ENCODE measurements around the gene UHRF2. TPM values are rescaled to one million over a fixed set of nuclear protein-coding genes. Genes with fewer than 3 reads are reported as not detected.
"Not testable (repeated sequence)": the region's sequence is repeated elsewhere in the genome, so short reads cannot be mapped to it uniquely, and the experiment has no call there.

Gene UHRF2, protein sequence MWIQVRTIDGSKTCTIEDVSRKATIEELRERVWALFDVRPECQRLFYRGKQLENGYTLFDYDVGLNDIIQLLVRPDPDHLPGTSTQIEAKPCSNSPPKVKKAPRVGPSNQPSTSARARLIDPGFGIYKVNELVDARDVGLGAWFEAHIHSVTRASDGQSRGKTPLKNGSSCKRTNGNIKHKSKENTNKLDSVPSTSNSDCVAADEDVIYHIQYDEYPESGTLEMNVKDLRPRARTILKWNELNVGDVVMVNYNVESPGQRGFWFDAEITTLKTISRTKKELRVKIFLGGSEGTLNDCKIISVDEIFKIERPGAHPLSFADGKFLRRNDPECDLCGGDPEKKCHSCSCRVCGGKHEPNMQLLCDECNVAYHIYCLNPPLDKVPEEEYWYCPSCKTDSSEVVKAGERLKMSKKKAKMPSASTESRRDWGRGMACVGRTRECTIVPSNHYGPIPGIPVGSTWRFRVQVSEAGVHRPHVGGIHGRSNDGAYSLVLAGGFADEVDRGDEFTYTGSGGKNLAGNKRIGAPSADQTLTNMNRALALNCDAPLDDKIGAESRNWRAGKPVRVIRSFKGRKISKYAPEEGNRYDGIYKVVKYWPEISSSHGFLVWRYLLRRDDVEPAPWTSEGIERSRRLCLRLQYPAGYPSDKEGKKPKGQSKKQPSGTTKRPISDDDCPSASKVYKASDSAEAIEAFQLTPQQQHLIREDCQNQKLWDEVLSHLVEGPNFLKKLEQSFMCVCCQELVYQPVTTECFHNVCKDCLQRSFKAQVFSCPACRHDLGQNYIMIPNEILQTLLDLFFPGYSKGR
- 55.6 TPM for polyA plus RNA-seq (2012; ENCODE audit: insufficient read depth, insufficient read length)

DNA sequence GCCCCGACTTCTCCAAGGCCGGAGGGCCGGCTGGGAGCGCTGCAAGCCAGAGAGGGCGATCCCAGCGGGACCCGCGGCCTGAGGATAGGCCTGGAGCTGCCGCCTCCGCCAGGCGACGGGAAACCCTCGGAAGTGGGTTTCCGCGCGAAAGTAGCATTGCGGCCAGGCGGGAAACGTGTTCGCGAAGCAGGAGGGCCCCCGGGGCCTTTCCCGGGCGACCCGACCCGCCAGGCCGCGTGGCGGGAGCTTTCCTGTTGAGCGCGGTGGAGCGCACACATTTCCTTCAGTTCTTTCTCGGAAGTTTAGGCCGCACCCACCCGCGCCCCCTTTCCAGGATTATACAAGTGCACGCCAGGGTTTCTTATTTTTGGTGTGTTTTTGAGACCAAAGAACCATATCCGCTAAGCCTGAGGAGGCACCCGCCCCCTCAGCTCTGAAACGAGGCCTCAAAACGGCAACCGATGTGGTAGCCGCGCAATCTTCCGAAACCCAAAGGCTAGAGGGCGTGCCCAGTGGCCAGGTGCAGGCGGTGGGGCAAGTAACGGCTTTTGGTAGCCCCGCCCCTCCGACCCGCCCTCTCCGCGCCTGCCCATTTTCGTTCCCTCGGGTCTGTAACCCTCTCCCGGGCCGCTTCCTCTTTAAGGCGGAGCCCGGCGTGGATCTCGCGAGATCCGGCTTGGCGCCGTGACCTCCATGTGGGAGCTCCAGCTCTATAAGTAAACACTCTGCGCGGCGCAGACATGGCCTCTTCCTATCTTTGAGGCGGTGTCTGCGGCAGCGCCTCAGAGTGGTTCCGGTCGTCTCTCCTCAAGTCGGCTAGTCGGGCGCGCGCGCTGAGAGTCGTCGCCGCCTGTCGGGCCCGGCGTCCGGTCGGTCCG is at the start of gene UHRF2:
UHRF2 (plus strand) TSS at position 713 of the 878 bp plus-strand sequence. CDS start 292 bp downstream, outside the sequence.
- peak; percentile 98 for DNase-seq (ENCODE audit: low read depth, low spot score)
- H3K4me3 ChIP-seq (ENCODE audit: low read length) = peak within 1 kb of the TSS; percentile 74

DNA sequence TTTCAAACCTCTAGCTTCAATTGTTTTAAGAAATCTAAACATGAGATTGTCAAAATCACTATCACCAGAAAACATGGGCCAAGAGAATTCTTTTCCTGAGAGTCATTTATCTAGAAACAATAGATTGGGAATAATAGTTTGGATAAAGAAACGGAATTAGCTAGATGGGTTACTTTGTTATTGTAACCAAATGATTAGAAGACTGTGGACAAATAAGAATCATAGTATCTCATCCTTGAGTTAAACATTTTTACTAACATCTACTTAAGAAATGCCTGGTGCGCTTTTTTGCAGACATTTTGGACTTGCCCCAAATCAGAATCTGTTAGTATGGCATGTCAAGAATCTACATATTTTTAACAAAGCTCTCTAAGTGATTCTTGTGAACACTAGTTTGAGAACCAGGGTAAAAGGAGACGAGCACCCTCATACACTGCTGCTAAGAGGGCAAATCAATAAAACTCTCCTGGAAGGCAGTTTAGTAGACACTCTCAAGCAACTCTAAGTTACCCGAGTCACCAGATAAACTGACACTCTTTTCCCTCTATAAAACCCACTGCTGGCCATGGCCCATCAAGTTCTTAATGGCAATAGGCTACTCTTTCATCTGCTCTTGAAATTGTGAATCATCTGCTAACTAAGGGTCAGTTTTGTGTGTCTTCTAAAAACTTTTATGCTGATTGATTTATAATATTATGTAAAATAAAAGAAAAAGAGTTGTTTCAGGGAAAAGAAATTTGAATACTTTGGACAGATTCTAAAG is 45.7 kb upstream of the UHRF2 start:
- no peak overlapping the region for H3K4me3 ChIP-seq (ENCODE audit: low read length)
- no peak for DNase-seq (ENCODE audit: low read depth, low spot score)

DNA sequence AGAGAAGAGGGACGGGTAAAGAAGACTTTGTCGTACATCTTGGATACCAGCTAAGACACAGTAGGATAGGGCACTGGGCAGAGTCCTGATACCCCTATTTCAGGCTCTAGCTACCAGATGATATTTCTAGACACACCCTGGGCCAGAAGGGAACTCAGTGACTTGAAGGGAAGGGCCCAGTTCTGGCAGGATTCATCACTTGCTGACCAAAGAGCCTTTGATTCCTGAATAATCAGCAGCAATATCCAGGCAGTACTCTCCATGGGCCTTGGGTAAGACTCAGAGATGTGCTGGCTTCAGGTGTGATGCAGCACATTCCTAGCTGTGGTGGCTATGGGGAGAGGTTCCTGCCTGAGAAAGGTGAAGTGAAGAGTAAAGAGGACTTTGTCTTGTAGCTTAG is 44.2 kb upstream of the UHRF2 start:
- H3K4me3 ChIP-seq (ENCODE audit: low read length) = no peak overlapping the region
- DNase-seq (ENCODE audit: low read depth, low spot score) = no peak

DNA sequence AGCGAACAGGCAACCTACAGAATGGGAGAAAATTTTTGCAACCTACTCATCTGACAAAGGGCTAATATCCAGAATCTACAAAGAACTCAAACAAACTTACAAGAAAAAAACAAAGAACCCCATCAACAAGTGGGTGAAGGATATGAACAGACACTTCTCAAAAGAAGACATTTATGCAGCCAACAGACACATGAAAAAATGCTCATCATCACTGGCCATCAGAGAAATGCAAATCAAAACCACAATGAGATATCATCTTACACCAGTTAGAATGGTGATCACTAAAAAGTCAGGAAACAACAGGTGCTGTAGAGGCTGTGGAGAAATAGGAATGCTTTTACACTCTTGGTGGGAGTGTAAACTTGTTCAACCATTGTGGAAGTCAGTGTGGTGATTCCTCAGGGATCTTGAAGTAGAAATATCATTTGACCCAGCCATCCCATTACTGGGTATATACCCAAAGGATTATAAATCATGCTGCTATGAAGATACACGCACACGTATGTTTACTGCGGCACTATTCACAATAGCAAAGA is 31.5 kb upstream of the UHRF2 start:
- not testable (repeated sequence) for DNase-seq (ENCODE audit: low read depth, low spot score); H3K4me3 ChIP-seq (ENCODE audit: low read length)

DNA sequence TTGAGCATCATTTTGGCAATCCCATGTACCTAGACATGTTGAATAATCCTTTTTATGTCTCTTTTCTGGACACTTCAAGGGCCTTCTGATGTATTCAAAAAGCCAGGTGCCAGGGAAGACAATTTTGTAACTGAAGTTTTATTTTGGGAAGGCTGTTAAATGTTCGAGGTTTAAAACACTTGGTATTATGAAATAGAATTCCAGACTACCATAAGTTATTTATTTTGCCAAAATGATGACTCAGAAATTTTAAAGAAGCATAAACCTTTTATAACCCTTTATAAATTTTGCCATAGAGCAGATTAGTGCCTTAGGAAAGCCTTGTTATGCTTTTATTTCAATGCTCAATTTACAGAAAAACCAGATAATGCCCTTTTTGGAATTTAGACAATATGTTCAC is 30.3 kb upstream of the UHRF2 start:
- no peak for DNase-seq (ENCODE audit: low read depth, low spot score)
- H3K4me3 ChIP-seq (ENCODE audit: low read length) = no peak overlapping the region

DNA sequence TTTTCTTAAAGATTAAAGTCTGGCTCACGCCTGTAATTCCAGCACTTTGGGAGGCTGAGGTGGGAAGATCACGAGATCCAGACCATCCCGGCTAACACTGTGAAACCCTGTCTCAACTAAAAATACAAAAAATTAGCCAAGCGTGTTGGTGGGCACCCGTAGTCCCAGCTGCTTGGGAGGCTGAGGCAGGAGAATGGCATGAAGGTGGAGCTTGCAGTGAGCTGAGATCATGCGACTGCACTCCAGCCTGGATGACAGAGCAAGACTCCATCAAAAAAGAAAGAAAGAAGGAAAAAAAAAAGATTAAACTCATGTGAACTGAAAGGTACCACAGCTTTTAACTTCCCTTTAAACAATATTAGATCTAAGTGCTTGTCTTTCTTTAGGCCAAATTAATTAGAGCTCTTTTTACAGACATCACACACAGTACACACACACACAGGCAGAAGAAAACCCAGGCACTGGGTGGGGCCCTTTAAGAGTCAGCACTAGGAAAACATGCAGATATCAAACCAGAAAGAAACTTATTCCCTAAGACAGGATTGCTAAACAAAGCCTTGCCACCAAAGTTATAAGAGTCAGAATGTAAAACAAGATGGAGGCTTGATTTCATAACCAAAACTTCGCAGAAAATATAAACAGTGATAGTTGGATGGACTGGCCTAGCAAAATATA is 29.3 kb upstream of the UHRF2 start:
- DNase-seq (ENCODE audit: low read depth, low spot score) = no peak
- no peak overlapping the region for H3K4me3 ChIP-seq (ENCODE audit: low read length)

DNA sequence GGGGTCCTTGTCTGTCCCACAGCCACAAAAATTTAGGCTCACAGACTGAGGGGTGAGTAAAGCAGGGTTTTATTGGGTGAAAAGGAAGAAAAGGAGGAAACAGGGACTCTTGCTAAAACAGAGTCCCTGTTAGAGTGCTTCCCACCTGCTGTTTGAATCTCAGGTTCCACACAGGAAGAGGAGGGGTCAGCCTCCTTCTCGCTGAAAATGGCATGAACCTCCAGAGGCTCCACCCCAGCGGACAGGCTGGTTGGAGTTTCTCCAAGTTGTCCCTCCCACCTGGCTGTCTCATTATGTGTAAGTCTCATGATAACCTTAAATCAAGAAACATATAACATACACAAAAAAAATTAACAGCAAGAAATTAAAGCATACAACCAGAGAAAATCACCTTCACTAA is 28.3 kb upstream of the UHRF2 start:
- no peak overlapping the region for H3K4me3 ChIP-seq (ENCODE audit: low read length)
- DNase-seq (ENCODE audit: low read depth, low spot score) = no peak

DNA sequence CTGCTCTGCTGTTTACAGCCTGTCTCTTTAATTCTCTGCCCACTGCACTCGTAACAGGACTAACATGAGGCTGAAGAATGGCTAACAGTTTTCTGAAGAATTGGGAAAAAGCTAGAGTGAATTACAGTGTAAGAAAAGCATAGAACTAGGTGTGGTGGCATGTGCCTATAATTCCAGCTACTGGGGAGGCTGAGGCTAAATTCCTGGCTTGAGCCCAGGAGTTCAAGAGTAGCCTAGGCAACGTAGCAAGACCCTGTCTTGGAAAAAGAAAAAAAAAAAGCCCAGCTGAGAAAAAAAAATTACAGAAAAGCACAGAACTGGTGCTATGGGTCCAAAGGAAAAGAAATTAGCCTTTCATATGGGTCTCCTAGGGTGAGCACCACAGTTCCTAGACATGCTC is 13.9 kb upstream of the UHRF2 start:
- H3K4me3 ChIP-seq (ENCODE audit: low read length) = no peak overlapping the region
- DNase-seq (ENCODE audit: low read depth, low spot score) = no peak

DNA sequence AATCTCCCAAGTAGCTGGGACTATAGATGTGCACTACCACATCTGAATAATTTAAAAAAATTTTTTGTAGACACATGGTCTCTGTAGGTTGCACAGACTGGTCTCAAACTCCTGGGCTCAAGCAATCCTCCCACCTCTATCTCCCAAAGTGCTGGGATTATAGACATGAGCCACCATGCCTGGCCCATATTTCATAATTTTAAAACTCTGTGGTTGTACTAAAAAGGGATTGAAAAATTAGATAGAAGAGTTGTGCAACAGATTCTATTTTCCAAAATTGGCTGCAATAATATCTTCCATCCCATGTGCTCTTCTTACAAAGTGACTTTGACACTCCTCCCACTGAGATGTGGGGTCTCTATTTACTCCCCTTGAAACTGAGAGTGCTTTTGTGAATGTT is 7.6 kb upstream of the UHRF2 start:
- DNase-seq (ENCODE audit: low read depth, low spot score) = no peak
- no peak overlapping the region for H3K4me3 ChIP-seq (ENCODE audit: low read length)

DNA sequence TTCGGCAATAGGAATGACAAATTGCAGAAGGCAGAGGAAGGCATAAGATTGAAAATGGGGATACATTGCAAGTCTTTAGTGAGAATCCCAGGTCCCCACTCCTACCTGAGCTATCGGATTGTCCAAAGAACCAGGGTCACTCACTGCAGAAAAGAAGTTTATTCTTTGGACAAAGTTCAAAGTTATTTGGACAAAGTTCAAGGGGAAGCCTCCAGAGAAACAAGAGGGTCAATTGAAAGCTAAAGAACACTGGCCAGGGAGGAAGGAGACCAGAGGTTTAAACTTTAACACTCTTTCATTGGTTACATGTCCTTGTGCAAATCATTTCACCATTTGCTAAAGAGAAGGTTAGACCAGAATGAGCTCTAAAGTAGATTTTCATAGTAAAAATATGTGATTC is 5.2 kb upstream of the UHRF2 start:
- no peak for DNase-seq (ENCODE audit: low read depth, low spot score)
- no peak overlapping the region for H3K4me3 ChIP-seq (ENCODE audit: low read length)

DNA sequence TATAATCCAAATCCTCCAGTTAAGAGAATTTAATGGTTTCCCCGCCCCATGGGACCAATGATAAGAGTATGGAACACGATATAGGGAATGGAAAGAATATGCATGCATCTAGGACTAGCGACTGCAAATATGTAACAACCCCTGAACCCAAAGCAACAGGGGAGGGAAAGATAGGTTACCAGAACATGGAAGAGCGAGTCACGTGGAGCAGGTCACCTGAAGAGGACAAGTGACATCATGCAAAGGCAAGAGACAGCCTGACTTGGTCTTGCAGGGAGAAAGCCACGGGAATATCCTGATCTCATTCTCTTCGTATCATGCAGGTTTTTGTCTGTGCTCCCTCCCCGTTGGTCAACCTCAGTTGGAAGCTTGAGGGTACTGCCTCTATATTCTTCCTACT is 4.7 kb upstream of the UHRF2 start:
- no peak for DNase-seq (ENCODE audit: low read depth, low spot score)
- no peak overlapping the region for H3K4me3 ChIP-seq (ENCODE audit: low read length)

DNA sequence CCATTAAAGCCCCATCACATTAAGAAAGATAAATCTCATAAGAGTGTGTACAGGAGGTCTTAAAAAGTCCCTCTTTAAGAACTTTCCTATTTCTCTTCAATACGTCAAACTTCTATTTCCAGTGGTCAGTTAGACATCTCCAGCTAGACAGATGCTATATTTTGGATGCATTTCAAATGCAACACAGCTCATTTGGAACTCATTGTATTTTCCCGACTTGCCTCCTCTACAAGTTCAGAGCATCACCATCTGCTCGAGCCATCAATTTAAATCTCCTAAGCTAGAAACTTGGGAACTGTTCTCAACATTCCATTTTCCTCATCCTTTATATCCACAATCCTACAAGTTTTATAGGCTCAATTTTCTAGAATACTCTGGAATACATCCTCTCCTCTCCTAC is 3.2 kb upstream of the UHRF2 start:
- H3K4me3 ChIP-seq (ENCODE audit: low read length) = no peak overlapping the region
- DNase-seq (ENCODE audit: low read depth, low spot score) = no peak

DNA sequence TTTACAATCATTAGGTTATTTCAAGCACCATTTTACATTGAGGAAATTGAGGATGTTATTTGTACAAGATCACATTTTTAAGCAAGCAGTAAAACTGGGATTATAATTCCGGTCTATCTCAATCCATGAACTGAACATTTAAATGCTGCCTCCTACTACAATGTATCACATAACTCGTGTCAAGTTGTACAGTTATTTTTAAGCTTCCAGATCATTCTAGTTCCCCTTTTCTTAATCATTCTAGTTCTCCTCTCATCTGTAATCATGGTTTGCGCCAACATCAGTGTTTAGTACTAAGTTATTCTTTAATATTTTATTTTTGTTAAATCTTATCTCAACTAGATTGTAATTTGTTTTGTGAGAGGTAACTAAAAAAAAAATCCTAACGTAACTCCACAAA is 2.4 kb upstream of the UHRF2 start:
- H3K4me3 ChIP-seq (ENCODE audit: low read length) = no peak overlapping the region
- no peak for DNase-seq (ENCODE audit: low read depth, low spot score)

DNA sequence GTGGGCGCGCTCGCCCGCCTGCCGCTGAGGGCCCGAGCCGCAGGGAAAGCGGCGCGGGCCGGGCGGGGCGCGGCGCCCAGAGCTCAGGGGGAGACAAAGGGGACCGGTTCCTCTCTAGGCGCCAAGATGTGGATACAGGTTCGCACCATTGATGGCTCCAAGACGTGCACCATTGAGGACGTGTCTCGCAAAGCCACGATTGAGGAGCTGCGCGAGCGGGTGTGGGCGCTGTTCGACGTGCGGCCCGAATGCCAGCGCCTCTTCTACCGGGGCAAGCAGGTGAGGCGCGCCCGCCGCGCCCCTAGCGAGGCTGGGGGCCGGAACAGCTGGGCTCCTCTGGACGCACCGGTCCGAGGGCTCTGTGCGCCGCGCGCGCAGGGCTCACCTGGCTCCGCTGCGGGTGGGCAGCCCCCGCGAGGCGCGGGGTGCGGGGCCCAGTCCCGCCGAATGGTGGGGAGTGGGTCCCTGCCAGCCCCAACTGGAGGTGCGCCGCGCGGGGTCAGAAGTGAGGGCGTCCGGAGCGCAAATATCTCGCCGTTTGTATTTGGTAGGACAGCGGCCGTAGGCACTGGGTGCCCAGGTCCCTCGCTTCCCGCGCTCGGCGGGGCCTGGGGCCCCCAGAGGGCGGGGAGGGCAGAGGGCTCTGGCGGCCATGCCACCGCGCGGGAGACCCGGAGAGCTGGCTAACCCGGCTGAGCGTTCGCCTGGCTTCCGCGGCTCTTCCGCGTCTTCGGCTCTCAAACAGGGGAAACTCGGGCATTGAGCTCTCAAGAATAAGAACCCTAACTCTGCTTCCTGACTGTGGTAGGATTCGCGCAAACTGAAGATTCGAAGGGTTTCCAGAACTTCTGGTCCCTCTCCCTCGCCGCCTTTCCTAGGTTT is 607 bp downstream of the UHRF2 start:
- H3K4me3 ChIP-seq (ENCODE audit: low read length) = peak overlapping the region; percentile 74
- DNase-seq (ENCODE audit: low read depth, low spot score) = no peak

DNA sequence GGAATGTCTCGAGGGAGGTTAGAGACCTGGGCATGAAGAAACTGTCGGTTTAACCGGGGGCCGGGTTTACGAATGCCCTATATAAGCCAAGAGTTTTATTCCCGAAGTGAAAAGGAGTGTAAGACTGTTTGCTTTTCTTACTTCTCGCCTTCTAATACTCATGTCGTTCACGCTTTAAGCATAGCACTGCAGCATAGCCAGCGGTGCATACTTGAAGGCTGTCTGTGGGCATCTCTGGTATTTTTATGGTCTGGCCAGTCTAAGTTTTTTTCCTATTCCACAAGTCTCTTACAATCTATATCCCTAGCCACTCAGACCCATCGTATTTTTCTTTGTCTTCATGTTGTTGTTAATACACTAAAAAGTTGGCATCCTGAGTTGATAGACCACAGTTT is 1.2 kb downstream of the UHRF2 start:
- DNase-seq (ENCODE audit: low read depth, low spot score) = no peak
- H3K4me3 ChIP-seq (ENCODE audit: low read length) = peak overlapping the region; percentile 74

DNA sequence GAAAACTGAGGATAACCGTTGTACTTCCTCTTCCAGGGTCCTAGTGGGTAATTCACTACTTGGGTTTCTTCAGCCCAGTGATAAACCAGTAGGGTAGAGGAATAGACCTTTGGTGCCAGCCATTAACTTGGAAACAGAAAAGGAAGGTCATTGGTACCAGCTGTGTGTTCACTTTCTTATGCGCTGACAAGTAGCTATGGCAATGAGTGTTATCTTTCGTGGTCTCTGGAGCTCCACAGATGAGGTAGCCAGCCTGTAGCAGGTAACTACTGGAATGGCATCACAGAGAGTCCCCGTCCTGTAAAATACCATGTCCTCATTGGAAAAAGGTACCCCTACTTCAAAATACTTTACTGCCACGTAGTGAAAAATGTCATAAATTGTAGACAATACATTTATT is 2.3 kb downstream of the UHRF2 start:
- peak overlapping the region; percentile 74 for H3K4me3 ChIP-seq (ENCODE audit: low read length)

DNA sequence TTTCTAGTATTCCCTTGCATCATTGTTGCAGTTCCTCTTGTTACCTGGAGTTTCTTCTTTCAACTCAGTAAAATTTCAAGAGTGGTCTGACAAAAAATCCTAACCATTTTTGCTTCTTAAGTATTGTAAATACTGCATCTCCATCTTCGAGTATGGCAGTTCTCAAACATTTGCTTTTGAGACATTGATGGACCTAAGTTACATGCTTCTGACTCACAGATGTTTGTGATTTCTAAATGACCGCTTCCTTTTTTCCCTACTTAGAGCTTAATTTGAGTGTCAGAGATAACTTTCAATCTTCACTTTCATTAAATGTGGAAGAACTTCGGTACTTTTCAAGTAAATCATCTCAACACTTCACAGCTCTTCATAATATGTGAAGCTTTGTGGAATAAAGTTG is 4.2 kb downstream of the UHRF2 start:
- DNase-seq (ENCODE audit: low read depth, low spot score) = no peak
- no peak overlapping the region for H3K4me3 ChIP-seq (ENCODE audit: low read length)

More for the DNA sequence above, 2.3 kb downstream of the UHRF2 start:
- DNase-seq (ENCODE audit: low read depth, low spot score) = no peak

Measured in Jurkat, Clone E6-1 (cell line).